ENCODE data around the gene TMEM244. TPM values are rescaled to one million over a fixed set of nuclear protein-coding genes. Genes with fewer than 3 reads are reported as not detected.

TMEM244 gene
- total and polyA plus RNA-seq, 2 of the 13 experiments (the other 11 are each of a cell fraction or from before 2014, with no cell fraction given): not detected

DNA sequence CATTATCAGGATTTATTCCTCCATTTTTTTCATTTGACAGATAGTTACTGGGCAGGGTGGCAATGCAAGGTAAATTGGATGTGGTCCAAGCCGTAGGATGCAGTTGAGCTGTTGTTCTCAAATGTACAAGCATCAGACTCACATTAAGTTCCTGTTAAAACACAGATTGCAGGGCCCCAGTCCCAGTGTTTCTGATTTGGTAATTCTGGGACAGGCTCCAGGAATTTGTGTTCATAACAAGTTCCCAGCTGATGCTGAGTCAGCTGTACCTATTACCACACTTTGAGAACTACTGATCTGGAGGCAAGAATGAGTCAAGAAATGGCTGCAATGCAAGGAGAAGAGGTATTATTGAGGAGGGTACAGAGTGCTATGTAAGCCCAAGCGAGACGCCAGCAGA, 11.7 kb downstream of the TMEM244 start:
- 1% methylated on average over 3 of the region's 3 CpGs for WGBS (ENCODE audit: low lambda C conversion rate)
- no peaks in the 10 kb centered on the region for H3K4me1 ChIP-seq (ENCODE audit: insufficient read depth, low read length)
- peak; percentile 81 for TF ChIP-seq MAFF (IDR thresholded peaks at IDR 0.05; ENCODE audit: low read depth, low read length)
- TF ChIP-seq, protein P1, sequence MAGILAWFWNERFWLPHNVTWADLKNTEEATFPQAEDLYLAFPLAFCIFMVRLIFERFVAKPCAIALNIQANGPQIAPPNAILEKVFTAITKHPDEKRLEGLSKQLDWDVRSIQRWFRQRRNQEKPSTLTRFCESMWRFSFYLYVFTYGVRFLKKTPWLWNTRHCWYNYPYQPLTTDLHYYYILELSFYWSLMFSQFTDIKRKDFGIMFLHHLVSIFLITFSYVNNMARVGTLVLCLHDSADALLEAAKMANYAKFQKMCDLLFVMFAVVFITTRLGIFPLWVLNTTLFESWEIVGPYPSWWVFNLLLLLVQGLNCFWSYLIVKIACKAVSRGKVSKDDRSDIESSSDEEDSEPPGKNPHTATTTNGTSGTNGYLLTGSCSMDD (CRISPR knock-in tag; IDR thresholded peaks at IDR 0.05): no peak
- peak; percentile 83 to 88 for TF ChIP-seq MAFK (conservative IDR thresholded peaks at IDR 0.05 in 1 of 2, IDR thresholded peaks at IDR 0.05 in 1 of 2; ENCODE audit: low read length in 2 of 2)
- no peak for TF ChIP-seq ZNF550 (CRISPR knock-in tag; IDR thresholded peaks at IDR 0.05; ENCODE audit: borderline replicate concordance)
- no peak overlapping the region for H3K4me3 ChIP-seq (replicated peaks in 1 of 3; ENCODE audit: insufficient read depth in 1 of 3, low read depth in 2 of 3, low read length in 3 of 3)
- intact Hi-C loops (cut with micrococcal nuclease; ENCODE audit: unreplicated experiment): no loop called here
- no peak overlapping the region for H3K4me2 ChIP-seq (ENCODE audit: low read depth, low read length)
- ATAC-seq (no peak), DNase-seq (ENCODE audit: low spot score) (no peak), FAIRE-seq (no peak)
- no peak overlapping the region for H3K27ac ChIP-seq (ENCODE audit: extremely low read length, insufficient read depth, low read length)
- H2AFZ ChIP-seq (ENCODE audit: low read length): no peak overlapping the region
- no peaks in the 10 kb centered on the region for H3K9me3 ChIP-seq (ENCODE audit: low read length)
- H3K79me2 ChIP-seq (ENCODE audit: insufficient read depth, low read length): no peaks in the 10 kb centered on the region
- no peak overlapping the region for H3K9ac ChIP-seq (ENCODE audit: insufficient read depth, low read depth, low read length)
- no peaks in the 10 kb centered on the region for H3K36me3 ChIP-seq (replicated peaks in 1 of 2; ENCODE audit: control insufficient read depth in 1 of 2, insufficient read depth in 2 of 2, low read length in 2 of 2)
- in situ Hi-C loops (cut with HindIII; ENCODE audit: extremely low pct_ligation_motif_present, low pct_unique_long_range_greater_than_20kb): no loop called here
- CTCF ChIA-PET (ENCODE audit: low intra/inter-chr PET ratio, low total read pairs): no interaction called here
- BruUV-seq (replicated peaks): no TSS peak
- no peaks in the 10 kb centered on the region for H4K20me1 ChIP-seq (ENCODE audit: insufficient read depth, low read length)
- peaks cover 0 to 6% of the 10 kb centered on the region in 2 experiments; a peak in 2 of 5 replicates for H3K27me3 ChIP-seq (ENCODE audit: control insufficient read depth in 1 of 2, insufficient read depth in 2 of 2, low read length in 2 of 2)
- POLR2A ChIA-PET: no interaction called here

DNA sequence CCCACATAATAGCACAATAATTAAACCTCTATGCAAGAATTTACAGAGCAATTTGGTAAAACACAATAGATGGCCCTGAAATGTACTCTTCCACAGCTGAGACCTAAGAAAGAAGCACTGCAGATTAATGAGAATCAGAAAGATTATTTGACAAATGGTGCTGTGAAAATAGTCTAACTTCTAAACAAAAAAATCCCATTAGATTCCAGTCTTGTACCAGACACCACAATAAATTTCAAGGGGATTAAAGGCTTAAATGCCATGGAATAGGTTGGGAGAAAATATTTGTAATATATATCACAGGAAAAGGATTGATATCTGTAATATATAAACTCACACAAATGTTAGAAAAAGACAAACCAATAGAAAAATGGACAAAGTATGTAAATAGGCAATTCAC, 14.4 kb downstream of the TMEM244 start:
- Histone ChIP-seq H3K4me2 (ENCODE audit: low read depth, low read length) (no peak overlapping the region), H3K9ac (ENCODE audit: insufficient read depth, low read depth, low read length) (no peak overlapping the region), H3K79me2 (ENCODE audit: insufficient read depth, low read length) (no peaks in the 10 kb centered on the region), H3K4me3 (replicated peaks in 1 of 3; ENCODE audit: insufficient read depth in 1 of 3, low read depth in 2 of 3, low read length in 3 of 3) (no peak overlapping the region), H3K9me3 (ENCODE audit: low read length) (no peaks in the 10 kb centered on the region), H2AFZ (ENCODE audit: low read length) (no peak overlapping the region), H3K27me3 (ENCODE audit: control insufficient read depth in 1 of 2, insufficient read depth in 2 of 2, low read length in 2 of 2) (no peaks in the 10 kb centered on the region; a peak in 1 of 5 replicates), H4K20me1 (ENCODE audit: insufficient read depth, low read length) (no peaks in the 10 kb centered on the region), H3K36me3 (replicated peaks in 1 of 2; ENCODE audit: control insufficient read depth in 1 of 2, insufficient read depth in 2 of 2, low read length in 2 of 2) (no peaks in the 10 kb centered on the region), H3K27ac (ENCODE audit: extremely low read length, insufficient read depth, low read length) (no peak overlapping the region), H3K4me1 (ENCODE audit: insufficient read depth, low read length) (no peaks in the 10 kb centered on the region)
- CTCF ChIA-PET (ENCODE audit: low intra/inter-chr PET ratio, low total read pairs): no interaction called here
- in situ Hi-C loops (cut with HindIII; ENCODE audit: extremely low pct_ligation_motif_present, low pct_unique_long_range_greater_than_20kb) (no loop called here), intact Hi-C loops (cut with micrococcal nuclease; ENCODE audit: unreplicated experiment) (no loop called here)
- FAIRE-seq (no peak), DNase-seq (ENCODE audit: low spot score) (no peak), ATAC-seq (no peak)
- no TSS peak for BruUV-seq (replicated peaks)
- POLR2A ChIA-PET: no interaction called here
- TF ChIP-seq SRY (CRISPR knock-in tag; IDR thresholded peaks at IDR 0.05) (no peak), PLRG1 (conservative IDR thresholded peaks at IDR 0.05) (no peak), PAF1 (CRISPR knock-in tag; IDR thresholded peaks at IDR 0.05) (no peak), ZNF589 (CRISPR knock-in tag; conservative IDR thresholded peaks at IDR 0.05) (no peak), PRPF4 (IDR thresholded peaks at IDR 0.05; ENCODE audit: low read depth, low read length, poor library complexity, severe bottlenecking) (no peak), SMARCC2 (IDR thresholded peaks at IDR 0.05) (no peak), ZNF510 (CRISPR knock-in tag; IDR thresholded peaks at IDR 0.05; ENCODE audit: low read depth) (no peak), ZBTB3 (CRISPR knock-in tag; IDR thresholded peaks at IDR 0.05; ENCODE audit: borderline replicate concordance, low read depth) (no peak), KLF12 (CRISPR knock-in tag; IDR thresholded peaks at IDR 0.05; ENCODE audit: borderline replicate concordance) (no peak), NFKBIZ (CRISPR knock-in tag; IDR thresholded peaks at IDR 0.05) (no peak), SRSF1 (optimal IDR thresholded peaks at IDR 0.05; ENCODE audit: low read depth, low read length) (no peak)
- TF ChIP-seq, protein P2, sequence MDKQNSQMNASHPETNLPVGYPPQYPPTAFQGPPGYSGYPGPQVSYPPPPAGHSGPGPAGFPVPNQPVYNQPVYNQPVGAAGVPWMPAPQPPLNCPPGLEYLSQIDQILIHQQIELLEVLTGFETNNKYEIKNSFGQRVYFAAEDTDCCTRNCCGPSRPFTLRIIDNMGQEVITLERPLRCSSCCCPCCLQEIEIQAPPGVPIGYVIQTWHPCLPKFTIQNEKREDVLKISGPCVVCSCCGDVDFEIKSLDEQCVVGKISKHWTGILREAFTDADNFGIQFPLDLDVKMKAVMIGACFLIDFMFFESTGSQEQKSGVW (CRISPR knock-in tag; IDR thresholded peaks at IDR 0.05; ENCODE audit: borderline replicate concordance): no peak
- TF ChIP-seq, protein P3, sequence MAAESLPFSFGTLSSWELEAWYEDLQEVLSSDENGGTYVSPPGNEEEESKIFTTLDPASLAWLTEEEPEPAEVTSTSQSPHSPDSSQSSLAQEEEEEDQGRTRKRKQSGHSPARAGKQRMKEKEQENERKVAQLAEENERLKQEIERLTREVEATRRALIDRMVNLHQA (CRISPR knock-in tag; IDR thresholded peaks at IDR 0.05): no peak
- TF ChIP-seq, protein P4, sequence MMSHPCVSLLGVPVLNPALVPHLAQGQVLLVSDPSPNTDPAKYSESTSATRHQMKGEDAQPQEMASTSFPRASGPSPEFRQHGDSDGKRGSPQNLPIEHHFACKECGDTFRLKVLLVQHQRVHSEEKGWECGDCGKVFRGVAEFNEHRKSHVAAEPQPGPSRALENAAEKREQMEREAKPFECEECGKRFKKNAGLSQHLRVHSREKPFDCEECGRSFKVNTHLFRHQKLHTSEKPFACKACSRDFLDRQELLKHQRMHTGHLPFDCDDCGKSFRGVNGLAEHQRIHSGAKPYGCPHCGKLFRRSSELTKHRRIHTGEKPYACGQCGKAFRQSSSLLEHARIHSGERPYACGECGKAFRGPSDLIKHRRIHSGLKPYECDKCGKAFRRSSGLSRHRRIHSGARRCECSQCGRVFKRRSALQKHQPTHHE (CRISPR knock-in tag; IDR thresholded peaks at IDR 0.05; ENCODE audit: borderline replicate concordance): no peak
